GM18511 (cell line): Measurements from ENCODE around the gene UTP4.
A peak's percentile ranks its signal among the peaks of the same experiment; 100 is the strongest.

Experiments
- ATAC-seq: cut with Tn5 transposase; IDR thresholded peaks from one replicate; pipeline ENCODE4 v1.9.1; 2021; ENCODE audit warnings: mild to moderate bottlenecking, moderate library complexity; ENCODE audit not compliant: unreplicated experiment

UTP4 gene

GRCh38 chr16:69169607-69170352, 37.3 kb downstream of the UTP4 start:
- ATAC-seq = no peak

DNA sequence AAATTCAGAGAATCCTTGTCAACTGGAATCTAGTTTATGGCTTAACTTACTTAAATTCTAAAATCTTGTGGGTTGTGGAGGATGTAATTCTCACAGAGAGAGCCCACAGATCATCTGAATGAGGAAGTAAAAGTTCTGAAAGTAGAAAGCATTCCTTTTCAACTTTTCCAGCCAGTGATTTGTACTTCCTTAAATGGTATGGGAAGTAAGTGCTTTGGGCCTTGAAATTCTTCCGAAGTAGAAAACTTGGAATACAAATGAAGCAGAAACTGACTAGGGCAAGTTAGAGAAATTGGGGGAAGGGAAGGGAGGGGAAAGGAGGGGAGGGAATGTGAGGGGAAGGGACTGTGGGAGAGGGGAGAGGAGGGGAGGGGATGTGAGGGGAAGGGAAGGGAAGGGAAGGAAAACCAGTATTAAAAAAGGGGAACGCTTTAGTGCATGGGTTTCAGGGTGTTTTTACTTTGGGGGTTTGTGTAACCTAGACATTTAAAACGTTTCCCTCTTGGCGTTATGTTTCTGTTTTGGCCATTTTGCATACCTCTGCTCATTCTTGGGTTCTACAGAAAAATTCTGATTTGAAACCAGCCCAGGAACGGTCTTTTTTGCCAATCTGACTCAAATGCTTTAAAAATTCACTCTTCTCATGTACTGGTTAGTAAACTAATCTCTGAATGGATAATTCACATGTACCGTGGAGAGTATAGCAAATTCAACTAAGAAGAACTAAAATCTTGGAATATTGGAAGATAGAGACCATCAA, 39.1 kb downstream of the UTP4 start:
- no peak for ATAC-seq

DNA sequence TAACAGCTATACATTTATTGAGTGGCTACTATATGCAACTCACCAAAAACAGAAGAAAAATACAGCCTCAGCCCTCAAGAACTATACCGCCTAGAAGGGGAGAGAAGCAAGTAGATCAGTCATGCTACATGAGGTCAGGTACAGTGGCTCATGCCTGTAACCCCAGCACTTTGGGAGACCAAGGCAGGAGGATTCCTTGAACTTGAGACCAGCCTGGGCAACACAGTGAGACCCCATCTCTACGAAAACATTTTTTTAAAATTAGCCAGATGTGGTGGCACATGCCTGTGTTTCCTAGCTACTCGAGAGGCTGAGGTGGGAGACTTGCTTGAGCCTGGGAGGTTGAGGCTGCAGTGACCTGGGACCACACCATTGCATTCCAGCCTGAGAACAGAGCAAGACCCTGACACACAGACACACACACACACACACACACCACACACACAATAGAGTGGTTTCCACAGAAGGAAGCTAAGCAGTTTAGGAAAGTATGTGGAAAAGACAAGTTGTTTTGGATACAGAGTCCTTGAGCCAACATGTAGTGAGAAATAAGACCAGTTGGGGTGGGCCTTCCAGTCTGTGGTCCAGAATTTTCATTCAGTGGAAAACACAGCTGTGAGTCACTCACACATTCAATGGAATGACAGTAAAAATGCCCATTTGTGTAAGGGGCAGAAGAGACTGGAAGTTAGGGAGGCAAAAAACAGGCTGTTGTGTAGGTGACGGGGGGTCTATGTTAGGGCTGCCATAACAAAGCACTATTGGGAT, 43.8 kb downstream of the UTP4 start:
- ATAC-seq = no peak

GRCh38 chr16:69179328-69180010, 47.0 kb downstream of the UTP4 start:
- ATAC-seq = no peak

DNA sequence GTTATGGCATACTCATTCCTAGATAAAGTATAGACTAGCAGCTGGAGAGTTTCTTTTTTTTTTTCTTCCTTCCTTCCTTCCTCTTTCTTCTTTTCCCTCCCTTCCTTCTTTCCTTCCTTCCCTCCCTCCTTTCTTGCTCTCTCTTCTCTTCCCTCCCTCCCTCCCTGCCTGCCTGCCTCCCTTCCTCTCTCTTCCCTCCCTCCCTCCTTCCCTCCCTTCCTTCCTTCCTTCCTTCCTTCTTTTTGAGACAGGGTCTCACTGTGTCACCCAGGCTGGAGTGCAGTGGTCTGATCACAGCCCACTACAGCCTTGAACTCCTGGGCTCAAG, 47.5 kb downstream of the UTP4 start:
- ATAC-seq = no peak

DNA sequence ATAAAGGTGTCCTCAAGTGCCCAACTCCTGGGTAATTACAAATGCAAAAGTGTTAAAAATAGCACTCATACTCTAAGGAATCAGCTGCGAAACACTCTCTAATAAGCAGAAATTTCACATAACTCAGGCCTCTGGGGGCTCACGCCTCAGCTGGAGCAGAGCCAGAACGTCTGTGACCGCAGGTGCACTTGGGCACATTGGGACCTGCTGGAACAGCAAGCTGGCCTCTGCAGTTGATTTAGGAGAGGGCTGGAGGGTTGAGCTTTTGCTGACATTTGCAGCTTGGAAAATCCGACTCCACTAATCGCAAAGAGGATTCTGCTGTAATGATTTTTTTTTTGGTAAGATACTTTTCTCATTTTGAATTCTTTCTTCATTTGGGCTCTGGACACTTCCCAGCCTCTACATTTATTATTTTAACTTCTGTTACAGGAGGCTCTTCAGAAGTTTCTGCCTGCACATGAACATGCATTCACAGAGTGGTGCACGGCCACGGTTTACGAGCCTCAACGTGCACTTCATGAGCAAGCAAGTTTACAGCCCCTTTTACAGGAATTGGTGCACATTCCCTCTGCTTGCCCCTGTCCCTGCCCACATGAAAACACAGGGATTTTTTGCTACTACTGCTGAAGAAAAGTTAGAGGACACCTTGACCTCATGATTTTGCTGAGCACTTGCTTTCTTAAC, 50.4 kb downstream of the UTP4 start:
- ATAC-seq = no peak

- peak; percentile 91 for ATAC-seq
Observed at GRCh38 chr16:69186642-69187445, 54.4 kb downstream of the UTP4 start, which contains the start of gene SNTB2. SNTB2 (plus strand) TSS chr16:69187164; CDS start chr16:69187167, 3 bp downstream.

- peak; percentile 22 for ATAC-seq
Observed at GRCh38 chr16:69187446-69188235, 55.2 kb downstream of the UTP4 start.

- ATAC-seq = no peak
Observed at GRCh38 chr16:69188236-69188549, 55.7 kb downstream of the UTP4 start.

- ATAC-seq = no peak
Observed at GRCh38 chr16:69188716-69189115, 56.3 kb downstream of the UTP4 start.

DNA sequence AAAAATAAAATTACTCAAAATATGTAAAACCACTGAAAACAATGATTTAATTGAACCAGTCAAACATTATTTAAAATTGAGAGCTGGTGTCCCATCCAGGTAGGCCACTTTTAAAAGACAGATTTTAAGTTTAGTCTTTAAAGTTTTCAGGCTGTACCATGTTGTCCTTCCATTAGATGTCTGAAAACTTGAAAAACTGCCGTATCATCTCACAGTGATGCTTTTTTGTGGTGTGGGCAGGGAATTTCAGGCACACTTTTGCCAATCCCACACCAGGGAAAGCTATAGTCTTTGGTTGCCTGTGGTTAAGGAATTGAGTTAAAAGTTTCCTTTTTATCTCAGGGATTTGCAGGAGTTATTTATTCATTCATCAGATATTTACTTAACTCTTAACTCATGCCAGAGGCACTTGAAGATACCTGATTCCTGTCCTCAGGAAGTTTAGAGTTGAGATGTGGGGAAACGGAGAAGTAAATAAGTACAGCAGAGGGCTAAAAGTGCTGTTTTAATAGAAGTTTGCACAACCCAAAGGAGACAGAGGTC, 57.7 kb downstream of the UTP4 start:
- ATAC-seq = no peak

- no peak for ATAC-seq
Observed at GRCh38 chr16:69190598-69190997, 58.1 kb downstream of the UTP4 start.

DNA sequence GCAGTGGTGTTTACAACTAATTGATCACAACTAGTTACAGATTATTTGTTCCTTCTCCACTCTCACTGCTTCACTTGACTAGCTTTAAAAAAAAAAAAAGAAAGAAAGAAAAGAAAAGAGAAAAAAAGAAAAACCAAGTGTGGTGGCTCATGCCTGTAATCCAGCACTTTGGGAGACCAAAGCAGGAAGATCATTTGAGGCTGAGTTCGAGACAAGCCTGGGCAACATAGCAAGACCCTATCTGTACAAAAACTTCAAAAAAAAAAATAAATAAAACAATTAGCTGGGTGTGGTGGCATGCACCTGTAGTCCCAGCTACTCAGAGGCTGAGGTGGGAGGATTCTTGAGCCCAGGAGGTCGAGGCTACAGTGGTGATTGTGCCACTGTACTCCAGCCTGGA, 58.7 kb downstream of the UTP4 start:
- ATAC-seq = no peak

GRCh38 chr16:69193855-69194254, 61.4 kb downstream of the UTP4 start:
- no peak for ATAC-seq

- ATAC-seq = no peak
Observed at GRCh38 chr16:69194488-69194887, 62.0 kb downstream of the UTP4 start.

GRCh38 chr16:69195369-69196029, 63.0 kb downstream of the UTP4 start:
- ATAC-seq = no peak

GRCh38 chr16:69197573-69197972, 65.1 kb downstream of the UTP4 start:
- no peak for ATAC-seq

DNA sequence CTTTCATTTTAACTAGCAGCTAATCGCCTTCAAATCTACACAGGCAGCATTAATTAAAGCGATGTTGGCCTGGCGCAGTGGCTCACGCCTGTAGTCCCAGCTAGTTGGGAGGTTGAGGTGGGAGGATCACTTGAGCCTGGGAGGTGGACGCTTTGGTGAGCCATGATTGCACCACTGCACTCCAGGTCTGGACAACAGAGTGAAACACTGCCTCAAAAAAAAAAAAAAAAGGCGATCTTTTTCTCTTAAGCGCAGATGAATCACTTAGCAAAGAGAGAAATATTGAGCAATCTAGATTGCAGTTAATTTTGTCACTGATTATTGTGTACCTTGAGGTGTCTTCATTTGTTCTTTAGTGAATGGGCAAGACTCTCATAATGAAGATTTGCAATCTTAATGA, 66.9 kb downstream of the UTP4 start:
- ATAC-seq = no peak
